Skeletal muscle cell (primary cell): ENCODE results near the gene SLC6A8.

Source experiments
- DNase-seq: peaks from one replicate; pipeline ENCODE4 v3.0.0-alpha.2; 2010; ENCODE audit warnings: low read depth
- H3K4me3 ChIP-seq: 2 replicates; pipeline ENCODE4 v1.5.1; 2011; ENCODE audit warnings: low read depth, mild to moderate bottlenecking, control low read depth, low read length, moderate library complexity

SLC6A8 gene

DNA sequence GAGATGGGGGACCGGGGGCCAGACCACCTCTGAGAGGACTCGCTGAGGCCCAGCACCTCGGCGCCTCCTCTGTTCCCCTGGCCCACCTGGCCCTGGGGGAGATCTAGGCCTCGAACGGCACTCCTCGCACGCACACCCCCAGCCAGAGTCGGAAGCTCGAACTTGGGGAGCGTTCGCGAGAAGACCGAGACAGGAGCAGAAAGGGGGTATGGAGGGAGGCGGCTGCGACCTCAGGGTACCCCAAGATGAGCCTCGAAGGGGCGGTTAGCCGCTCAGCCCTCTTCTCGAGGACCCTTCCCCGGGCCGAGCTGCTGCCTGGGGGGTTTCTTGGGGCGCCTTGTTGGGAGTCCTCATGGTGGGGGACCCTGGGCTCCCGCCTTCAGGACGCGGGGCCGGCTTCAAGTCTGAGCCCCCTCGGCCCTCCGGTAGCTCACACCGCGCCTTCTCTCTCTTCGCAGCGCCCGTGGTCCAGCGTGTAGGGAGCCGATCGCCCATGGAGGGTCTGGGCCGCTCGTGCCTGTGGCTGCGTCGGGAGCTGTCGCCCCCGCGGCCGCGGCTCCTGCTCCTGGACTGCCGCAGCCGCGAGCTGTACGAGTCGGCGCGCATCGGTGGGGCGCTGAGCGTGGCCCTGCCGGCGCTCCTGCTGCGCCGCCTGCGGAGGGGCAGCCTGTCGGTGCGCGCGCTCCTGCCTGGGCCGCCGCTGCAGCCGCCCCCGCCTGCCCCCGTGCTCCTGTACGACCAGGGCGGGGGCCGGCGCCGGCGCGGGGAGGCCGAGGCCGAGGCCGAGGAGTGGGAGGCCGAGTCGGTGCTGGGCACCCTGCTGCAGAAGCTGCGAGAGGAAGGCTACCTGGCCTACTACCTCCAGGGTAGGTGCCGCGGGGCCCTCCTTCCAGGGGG is 40.0 kb upstream of the SLC6A8 start:
- H3K4me3 ChIP-seq = no peak overlapping the region
- no peak for DNase-seq

GRCh38 chrX:153648358-153649177 is 39.2 kb upstream of the SLC6A8 start:
- no peak for DNase-seq
- no peak overlapping the region for H3K4me3 ChIP-seq

DNA sequence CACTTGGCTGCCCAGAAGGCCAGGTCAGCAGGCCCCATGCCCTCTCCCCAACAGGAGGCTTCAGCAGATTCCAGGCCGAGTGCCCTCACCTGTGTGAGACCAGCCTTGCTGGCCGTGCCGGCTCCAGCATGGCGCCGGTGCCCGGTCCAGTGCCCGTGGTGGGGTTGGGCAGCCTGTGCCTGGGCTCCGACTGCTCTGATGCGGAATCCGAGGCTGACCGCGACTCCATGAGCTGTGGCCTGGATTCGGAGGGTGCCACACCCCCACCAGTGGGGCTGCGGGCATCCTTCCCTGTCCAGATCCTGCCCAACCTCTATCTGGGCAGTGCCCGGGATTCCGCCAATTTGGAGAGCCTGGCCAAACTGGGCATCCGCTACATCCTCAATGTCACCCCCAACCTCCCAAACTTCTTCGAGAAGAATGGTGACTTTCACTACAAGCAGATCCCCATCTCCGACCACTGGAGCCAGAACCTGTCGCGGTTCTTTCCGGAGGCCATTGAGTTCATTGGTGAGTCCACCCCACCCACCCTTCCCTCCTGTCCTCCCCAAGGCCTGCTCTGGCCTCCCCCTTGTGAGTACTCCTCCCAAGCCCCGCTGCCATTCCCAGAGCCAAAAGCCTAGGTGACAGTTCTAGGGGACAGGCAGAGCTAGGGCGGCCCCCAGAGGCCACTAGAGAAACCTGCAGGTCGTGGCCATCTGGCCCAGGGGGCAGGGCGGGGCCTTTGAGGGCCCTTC is 38.4 kb upstream of the SLC6A8 start:
- no peak for DNase-seq
- no peak overlapping the region for H3K4me3 ChIP-seq

DNA sequence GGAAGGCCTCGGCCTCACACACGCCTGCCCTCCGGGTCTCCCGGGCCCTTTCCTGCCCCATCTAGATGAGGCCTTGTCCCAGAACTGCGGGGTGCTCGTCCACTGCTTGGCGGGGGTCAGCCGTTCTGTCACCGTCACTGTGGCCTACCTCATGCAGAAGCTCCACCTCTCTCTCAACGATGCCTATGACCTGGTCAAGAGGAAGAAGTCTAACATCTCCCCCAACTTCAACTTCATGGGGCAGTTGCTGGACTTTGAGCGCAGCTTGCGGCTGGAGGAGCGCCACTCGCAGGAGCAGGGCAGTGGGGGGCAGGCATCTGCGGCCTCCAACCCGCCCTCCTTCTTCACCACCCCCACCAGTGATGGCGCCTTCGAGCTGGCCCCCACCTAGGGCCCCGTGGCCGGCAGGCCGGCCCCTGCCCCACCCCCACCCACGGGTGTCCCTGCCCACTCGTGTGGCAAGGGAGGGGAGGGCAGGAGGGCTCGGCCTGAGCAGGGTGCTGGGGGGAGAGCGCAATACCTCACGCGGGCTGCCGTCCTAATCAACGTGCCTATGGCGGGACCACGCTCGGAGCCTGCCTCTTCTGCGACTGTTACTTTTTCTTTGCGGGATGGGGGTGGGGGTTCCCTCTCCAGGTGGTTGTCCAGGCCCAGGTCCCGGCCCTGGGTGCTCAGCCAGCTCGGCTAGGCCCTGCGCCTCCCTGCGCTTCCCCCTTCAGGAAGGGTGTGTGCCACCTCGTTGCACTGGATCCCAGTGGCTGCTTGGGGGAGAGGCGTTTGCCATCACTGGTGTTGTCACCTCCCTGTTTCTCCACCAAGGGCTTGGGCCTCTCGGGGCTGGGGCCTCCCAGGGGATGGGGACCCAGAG is 37.6 kb upstream of the SLC6A8 start:
- no peak for DNase-seq

GRCh38 chrX:153650959-153651358 is 36.8 kb upstream of the SLC6A8 start:
- H3K4me3 ChIP-seq = no peak overlapping the region
- DNase-seq = no peak

More for the DNA sequence above, 37.6 kb upstream of the SLC6A8 start:
- no peak overlapping the region for H3K4me3 ChIP-seq

DNA sequence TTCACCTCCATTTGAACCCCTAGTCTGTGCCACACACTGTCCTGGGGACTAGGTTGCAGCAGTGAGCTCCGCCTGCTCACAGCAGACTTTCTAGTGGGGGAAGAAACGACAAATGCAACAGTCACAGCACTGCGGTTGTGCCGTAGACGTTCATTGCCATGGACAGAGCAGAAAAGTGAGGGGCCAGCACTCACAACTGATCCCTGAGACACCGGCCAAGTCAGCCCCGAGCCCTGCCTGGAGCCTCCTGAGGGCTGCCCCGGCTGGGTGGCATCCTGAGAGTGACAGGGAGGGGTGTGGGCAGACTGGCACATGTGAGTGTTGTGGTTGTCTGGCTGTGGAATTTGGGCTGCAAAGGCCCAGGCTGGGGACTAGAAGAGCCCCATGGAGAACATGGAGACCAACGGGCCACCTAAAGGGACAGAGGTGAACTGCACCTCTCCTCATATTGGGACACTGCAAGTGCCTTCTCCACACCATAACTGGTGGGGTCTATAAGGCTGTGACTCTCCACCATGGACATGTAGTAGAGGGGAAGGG is 36.1 kb upstream of the SLC6A8 start:
- DNase-seq = no peak
- H3K4me3 ChIP-seq = no peak overlapping the region

DNA sequence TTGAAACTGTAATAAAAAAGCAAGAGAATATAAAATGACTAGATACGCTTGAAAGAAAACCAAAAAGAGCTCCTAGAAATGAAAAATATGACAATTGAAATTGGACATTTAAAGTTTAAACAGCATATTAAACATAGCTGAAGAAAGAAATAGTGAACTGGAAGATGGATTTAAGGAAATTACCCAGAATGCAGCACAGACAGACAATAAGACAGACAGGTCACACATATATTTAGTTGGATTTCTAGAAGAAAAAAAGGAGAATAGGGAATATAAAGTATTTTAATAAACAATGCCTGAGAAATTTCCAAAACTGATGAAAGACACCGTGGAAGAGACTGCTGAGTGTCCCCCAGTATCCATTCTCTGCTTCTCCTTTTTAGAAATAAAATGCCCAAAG is 34.2 kb upstream of the SLC6A8 start:
- no peak for DNase-seq
- H3K4me3 ChIP-seq = no peak overlapping the region

DNA sequence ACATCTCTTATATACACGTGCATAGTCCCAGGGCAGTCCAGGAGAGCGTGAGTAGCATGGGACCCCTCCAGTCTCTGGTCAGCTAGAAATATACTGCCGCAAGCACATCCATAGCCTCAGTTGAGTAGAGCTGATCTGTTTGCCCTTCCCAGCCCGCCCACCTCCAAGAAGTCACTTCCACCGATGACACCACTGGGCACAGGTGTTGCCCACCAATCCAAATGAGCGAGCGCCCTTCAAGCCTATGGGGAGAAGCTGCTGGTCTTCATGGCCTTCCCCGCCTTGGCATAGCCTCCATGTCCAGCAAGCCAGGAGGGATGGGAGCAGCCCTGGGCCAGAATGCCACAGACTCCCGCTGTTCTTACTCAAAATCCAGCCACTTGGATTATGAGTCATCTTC is 30.6 kb upstream of the SLC6A8 start:
- no peak overlapping the region for H3K4me3 ChIP-seq
- no peak for DNase-seq

DNA sequence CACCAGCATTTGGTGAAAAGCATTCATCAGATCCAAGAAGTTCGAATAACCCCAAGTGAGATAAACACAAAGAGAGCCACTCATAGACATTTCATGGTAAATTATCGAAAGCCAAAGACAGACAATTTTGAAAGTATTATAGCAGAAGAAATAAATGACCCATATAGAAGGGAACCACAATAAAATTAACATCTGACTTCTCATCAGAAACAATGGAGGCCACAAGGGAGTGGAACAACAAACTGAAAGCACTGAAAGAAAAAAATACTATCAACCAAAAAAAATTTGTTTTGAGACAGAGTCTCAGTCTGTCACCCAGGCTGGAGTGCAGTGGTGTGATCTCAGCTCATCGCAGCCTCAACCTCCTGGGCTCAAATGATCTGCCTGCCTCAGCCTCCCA is 28.5 kb upstream of the SLC6A8 start:
- DNase-seq = no peak
- no peak overlapping the region for H3K4me3 ChIP-seq

- H3K4me3 ChIP-seq = no peak overlapping the region
- no peak for DNase-seq
Measured at GRCh38 chrX:153662266-153662665, 25.5 kb upstream of the SLC6A8 start.

DNA sequence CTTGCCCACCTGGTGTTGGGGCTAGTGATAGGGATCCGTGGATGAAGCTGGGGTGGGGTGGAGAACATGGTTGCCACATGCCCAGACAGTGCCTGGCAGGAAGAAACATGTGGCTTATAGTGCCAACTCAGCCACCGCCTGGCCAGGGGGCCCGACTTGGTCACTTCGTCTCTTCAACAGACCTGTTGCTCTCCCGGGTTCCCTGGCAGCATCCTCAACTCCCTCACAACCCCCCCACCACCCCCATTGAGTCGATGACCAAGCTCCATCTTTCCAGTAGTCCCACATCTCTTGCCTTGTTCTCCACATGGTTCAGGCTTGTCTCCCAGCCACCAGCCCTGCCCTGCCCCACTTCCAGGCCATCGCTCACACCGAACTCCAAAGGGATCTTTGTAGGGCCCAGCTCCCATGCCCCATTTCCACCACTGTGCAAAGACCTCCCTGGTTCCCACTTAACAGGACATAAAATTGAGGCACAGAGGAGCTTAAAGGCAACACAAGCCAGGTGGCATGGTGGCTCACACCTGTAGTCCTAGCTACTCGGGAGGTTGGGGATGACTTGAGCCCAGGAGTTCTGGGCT is 21.9 kb upstream of the SLC6A8 start:
- DNase-seq = no peak
- no peak overlapping the region for H3K4me3 ChIP-seq

DNA sequence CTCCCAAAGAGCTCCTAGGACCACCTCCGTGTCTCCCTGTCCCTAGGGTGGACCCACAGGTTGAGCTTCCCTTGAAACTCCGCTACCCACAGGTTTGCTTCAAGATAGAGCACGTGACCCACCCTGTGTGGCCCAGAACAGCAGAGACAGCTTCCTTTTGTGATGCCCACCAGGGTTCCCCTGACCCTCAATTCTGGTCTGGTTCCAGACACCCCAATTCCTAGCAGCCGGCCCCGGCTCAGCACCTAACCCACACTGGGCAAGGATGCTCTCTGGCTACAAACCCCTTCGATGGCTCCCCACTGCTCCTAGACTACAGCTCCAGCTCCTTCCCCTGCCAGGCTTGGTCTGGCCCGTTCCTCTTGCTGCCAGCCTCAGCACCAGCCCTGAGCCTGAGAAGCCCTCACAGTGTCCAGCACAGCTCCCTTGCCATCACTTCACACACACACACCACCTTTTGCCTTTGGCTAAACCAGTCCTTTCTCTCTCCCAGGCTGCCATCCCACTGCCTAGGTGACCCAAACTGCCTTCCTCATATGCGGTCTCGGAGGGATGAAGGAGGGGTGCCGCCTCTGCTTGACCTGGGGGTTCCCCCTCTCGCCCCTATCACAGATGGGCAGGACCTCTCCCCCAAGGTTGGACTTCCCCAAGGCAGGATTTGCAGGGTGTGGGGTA is 20.3 kb upstream of the SLC6A8 start:
- DNase-seq = no peak

DNA sequence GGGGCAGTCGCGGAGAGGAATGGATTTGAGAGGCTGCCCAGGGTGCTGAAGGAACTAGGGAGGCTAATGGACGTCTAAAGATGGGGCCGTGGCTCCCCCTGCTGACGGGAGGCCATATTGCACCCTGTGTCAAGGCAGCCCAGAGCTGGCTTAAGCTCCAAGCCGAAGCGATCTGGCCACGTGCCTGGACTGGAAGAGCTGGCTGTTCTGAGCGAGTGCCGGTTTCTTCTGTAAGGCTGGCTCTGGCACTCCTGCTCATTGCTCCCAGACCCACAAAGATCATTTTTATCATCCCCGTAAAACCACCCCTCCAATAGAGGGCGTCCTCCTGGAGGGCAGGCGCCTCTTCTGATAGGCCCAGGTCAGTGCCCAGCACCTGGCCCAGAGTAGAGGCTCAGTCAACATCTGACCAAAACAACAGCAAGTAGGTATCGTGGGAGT is 19.8 kb upstream of the SLC6A8 start:
- peak; percentile 19 for DNase-seq
- H3K4me3 ChIP-seq = peak overlapping the region; percentile 12

More for the DNA sequence above, 20.3 kb upstream of the SLC6A8 start:
- H3K4me3 ChIP-seq = peak overlapping the region; percentile 12

DNA sequence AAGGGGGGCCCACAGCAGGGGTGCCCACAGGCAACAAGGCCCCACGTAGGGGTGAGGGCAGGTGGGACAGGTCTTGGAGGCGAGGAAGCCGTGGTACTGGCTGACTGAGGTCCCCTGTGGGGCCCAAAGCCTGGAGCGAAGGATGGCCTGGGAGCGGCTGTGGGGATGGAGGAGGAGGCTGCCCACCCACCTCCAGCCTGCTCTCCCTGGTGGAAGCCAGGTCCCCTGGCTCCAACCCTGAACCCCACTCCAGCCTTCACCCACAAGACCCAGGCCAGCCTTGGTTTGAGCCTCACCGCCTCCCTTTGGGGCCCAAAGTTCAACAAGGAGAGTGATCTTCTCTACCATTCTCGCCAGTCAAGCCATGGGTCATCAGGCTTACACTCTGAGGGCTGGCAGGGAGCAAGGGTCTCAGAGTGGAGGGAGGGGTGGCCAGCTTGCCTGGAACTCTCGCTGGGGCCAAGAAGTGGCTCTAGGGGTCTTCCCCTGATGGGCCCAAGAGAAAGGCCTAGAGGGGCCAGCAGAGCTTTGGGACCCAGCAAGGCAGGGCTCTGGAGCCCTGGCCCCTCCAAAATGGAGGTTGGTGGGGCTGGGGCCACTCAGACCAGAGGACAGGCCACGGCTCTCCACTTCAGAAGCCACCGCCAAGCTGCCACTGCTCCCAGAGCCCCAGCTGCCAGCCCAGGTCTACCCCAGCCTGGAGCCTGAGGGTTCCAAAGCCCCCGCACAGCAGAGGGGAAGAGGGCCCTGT is 19.1 kb upstream of the SLC6A8 start:
- DNase-seq = no peak
- no peak overlapping the region for H3K4me3 ChIP-seq

GRCh38 chrX:153669174-153669890 is 18.4 kb upstream of the SLC6A8 start:
- no peak for DNase-seq
- no peak overlapping the region for H3K4me3 ChIP-seq

DNA sequence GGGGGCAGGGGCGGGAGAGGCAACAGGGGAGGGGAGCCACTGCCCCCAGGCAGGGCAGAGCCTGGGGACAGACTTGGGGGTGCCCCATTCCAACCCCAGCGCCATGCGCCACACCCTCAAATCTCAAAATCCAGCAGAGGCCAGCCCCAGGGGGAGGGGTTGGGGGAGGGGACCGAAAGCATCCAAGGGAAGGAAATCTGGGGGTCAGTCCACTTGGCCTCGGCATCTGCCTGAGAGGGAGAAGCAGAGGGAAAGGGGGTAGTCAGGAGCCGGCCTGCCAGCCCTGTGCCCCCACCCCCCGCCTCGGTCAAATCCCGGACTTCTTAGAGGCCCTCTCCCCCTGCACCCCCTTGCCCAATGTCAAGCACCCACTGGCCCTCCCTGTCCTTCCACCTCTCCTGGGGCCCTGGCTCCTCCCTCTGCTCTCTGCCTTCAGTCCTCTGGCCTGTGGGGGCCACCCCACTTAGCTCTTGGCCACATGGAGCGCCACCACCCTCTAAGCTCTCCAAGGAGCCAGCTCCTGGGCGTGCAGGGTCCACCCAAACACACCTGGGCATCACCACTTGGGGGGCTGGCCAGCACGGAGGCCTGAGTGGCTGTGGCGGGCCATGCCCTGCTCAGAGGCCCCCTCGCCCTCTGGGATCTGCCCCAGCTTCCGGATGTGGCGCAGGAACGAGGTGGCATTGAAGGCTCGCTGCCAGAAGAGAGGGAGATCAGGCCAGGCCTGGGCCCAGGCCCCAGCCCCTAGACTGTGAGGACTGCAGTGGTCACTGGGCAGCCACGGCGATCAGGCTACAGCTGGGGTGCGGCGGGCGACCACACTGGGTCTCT is 17.6 kb upstream of the SLC6A8 start:
- H3K4me3 ChIP-seq = no peak overlapping the region

More for the DNA sequence above, 17.6 kb upstream of the SLC6A8 start:
- DNase-seq = no peak
